Measurements from ENCODE around the gene FCN1.

GRCh38 chr9:134894136-134894860, 23.4 kb downstream of the FCN1 start:
- TF ChIP-seq, protein P1, sequence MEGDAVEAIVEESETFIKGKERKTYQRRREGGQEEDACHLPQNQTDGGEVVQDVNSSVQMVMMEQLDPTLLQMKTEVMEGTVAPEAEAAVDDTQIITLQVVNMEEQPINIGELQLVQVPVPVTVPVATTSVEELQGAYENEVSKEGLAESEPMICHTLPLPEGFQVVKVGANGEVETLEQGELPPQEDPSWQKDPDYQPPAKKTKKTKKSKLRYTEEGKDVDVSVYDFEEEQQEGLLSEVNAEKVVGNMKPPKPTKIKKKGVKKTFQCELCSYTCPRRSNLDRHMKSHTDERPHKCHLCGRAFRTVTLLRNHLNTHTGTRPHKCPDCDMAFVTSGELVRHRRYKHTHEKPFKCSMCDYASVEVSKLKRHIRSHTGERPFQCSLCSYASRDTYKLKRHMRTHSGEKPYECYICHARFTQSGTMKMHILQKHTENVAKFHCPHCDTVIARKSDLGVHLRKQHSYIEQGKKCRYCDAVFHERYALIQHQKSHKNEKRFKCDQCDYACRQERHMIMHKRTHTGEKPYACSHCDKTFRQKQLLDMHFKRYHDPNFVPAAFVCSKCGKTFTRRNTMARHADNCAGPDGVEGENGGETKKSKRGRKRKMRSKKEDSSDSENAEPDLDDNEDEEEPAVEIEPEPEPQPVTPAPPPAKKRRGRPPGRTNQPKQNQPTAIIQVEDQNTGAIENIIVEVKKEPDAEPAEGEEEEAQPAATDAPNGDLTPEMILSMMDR (IDR thresholded peaks at IDR 0.05), result no peak
- no peak for TF ChIP-seq POLR2A (IDR thresholded peaks at IDR 0.05; ENCODE audit: low read depth)
- TF ChIP-seq EP300 (IDR thresholded peaks at IDR 0.05), result no peak

Data from esophagus muscularis mucosa (tissue), 4 donors.